Rectal smooth muscle tissue (tissue), 1 donor: Measurements from ENCODE around the gene OR6B2.

Source experiments
- H3K27ac ChIP-seq: one replicate; pipeline ENCODE4 v1.7.0; 2013; ENCODE audit warnings: low read depth, low read length, inconsistent platforms
- H3K27me3 ChIP-seq: one replicate; pipeline ENCODE4 v1.7.0; 2013; ENCODE audit warnings: low read length; ENCODE audit not compliant: control insufficient read depth, insufficient read depth
- H3K36me3 ChIP-seq: one replicate; pipeline ENCODE4 v1.7.0; 2013; ENCODE audit warnings: low read length; ENCODE audit not compliant: control insufficient read depth, insufficient read depth
- H3K4me1 ChIP-seq: one replicate; pipeline ENCODE4 v1.7.0; 2013; ENCODE audit warnings: low read length; ENCODE audit not compliant: control insufficient read depth, insufficient read depth
- H3K4me3 ChIP-seq: one replicate; pipeline ENCODE4 v1.7.0; 2013; ENCODE audit warnings: low read length
- H3K9ac ChIP-seq: one replicate; pipeline ENCODE4 v1.7.0; 2013; ENCODE audit warnings: low read length

Gene OR6B2

GRCh38 chr2:240032406-240033329 lies 2.4 kb upstream of the OR6B2 start:
- H3K4me1 ChIP-seq = no peaks in the 10 kb centered on the region
- no peak overlapping the region for H3K27ac ChIP-seq
- no peaks in the 10 kb centered on the region for H3K36me3 ChIP-seq
- H3K9ac ChIP-seq = no peak overlapping the region
- H3K4me3 ChIP-seq = no peak overlapping the region
- H3K27me3 ChIP-seq = no peaks in the 10 kb centered on the region

GRCh38 chr2:240024766-240025165 lies 5.5 kb downstream of the OR6B2 start:
- Histone ChIP-seq H3K4me3 (peak overlapping the region; percentile 95), H3K9ac (peak overlapping the region; percentile 73), H3K4me1 (peaks cover 5% of the 10 kb centered on the region), H3K27me3 (no peaks in the 10 kb centered on the region), H3K36me3 (peaks cover 8% of the 10 kb centered on the region), H3K27ac (peak overlapping the region; percentile 98)

DNA sequence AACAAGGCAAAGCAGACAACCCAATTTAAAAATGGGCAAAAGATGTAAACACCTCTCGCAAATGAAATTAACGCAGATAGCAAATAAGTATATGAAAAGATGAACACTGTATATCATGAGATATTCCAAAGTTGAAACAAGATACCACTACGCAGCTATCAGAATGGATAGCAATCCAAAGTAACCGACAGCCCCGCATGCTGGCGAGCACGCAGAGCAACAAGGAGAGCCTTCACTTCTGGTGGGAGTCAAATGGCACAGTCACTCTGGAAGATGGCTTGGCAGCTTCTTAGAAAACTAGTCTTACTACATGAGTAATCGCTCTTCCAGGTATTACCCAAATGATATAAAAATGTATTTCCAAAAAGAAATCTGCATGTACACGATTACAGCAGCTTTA lies 6.4 kb downstream of the OR6B2 start:
- H3K9ac ChIP-seq = no peak overlapping the region
- peaks cover 8% of the 10 kb centered on the region for H3K36me3 ChIP-seq
- no peak overlapping the region for H3K4me3 ChIP-seq
- H3K4me1 ChIP-seq = peaks cover 5% of the 10 kb centered on the region
- H3K27ac ChIP-seq = no peak overlapping the region
- no peaks in the 10 kb centered on the region for H3K27me3 ChIP-seq

GRCh38 chr2:240021488-240022104 lies 8.6 kb downstream of the OR6B2 start:
- H3K9ac ChIP-seq = no peak overlapping the region
- peaks cover 23% of the 10 kb centered on the region for H3K36me3 ChIP-seq
- no peak overlapping the region for H3K4me3 ChIP-seq
- no peaks in the 10 kb centered on the region for H3K27me3 ChIP-seq
- peaks cover 5% of the 10 kb centered on the region for H3K4me1 ChIP-seq
- no peak overlapping the region for H3K27ac ChIP-seq

- Histone ChIP-seq H3K27ac (no peak overlapping the region), H3K9ac (no peak overlapping the region), H3K4me1 (no peaks in the 10 kb centered on the region), H3K27me3 (no peaks in the 10 kb centered on the region), H3K4me3 (no peak overlapping the region), H3K36me3 (peaks cover 35% of the 10 kb centered on the region)
Measured at GRCh38 chr2:240018071-240018750, 12.0 kb downstream of the OR6B2 start.

GRCh38 chr2:240014327-240014726 lies 15.9 kb downstream of the OR6B2 start:
- H3K4me1 ChIP-seq = no peaks in the 10 kb centered on the region
- no peak overlapping the region for H3K4me3 ChIP-seq
- H3K27ac ChIP-seq = no peak overlapping the region
- H3K36me3 ChIP-seq = peaks cover 32% of the 10 kb centered on the region
- no peak overlapping the region for H3K9ac ChIP-seq
- H3K27me3 ChIP-seq = no peaks in the 10 kb centered on the region

DNA sequence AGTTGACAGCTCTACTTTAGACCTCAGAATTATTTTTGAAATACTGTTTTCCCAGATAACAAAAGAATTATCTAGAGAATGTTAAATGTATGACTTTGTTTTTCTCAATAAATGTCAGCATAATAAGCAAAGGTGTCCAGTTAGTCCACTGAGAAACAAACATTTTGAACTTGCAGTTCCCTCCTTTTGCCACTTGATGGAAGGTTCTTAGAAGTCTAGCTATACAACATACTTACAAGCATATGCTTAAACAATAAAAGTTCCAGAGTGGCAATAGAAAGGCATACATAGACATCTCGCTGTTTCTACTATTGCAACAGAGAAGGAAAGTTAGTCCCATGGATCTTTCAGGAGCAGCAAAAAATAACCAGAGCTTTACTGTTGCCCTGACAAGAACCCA lies 16.9 kb downstream of the OR6B2 start:
- Histone ChIP-seq H3K9ac (no peak overlapping the region), H3K36me3 (peaks cover 34% of the 10 kb centered on the region), H3K4me1 (no peaks in the 10 kb centered on the region), H3K27ac (no peak overlapping the region), H3K4me3 (no peak overlapping the region), H3K27me3 (no peaks in the 10 kb centered on the region)

- H3K27ac ChIP-seq = no peak overlapping the region
- H3K4me3 ChIP-seq = no peak overlapping the region
- H3K36me3 ChIP-seq = peaks cover 34% of the 10 kb centered on the region
- no peaks in the 10 kb centered on the region for H3K27me3 ChIP-seq
- no peaks in the 10 kb centered on the region for H3K4me1 ChIP-seq
- H3K9ac ChIP-seq = no peak overlapping the region
Measured at GRCh38 chr2:240002983-240003382, 27.2 kb downstream of the OR6B2 start.

DNA sequence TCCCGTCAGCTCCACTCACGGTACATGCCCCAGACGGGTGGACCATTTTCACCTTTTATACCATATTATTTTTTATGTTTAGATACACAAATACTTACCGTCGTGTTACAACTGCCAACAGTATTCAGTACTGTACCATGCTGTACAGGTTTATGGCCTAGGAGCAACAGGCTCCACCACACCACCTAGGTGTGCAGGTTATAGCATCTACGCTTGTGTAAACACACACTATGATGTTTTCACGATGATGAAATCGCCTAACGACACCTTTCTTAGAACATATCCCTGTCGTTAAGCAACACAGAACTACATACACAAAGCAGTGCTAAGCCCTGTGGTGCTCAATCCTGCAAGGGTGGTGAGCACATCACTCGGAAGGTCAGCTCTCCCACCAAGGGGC lies 29.6 kb downstream of the OR6B2 start:
- no peak overlapping the region for H3K27ac ChIP-seq
- H3K4me3 ChIP-seq = no peak overlapping the region
- peaks cover 30% of the 10 kb centered on the region for H3K36me3 ChIP-seq
- no peak overlapping the region for H3K9ac ChIP-seq
- H3K27me3 ChIP-seq = no peaks in the 10 kb centered on the region
- no peaks in the 10 kb centered on the region for H3K4me1 ChIP-seq

GRCh38 chr2:239997686-239998409 lies 32.4 kb downstream of the OR6B2 start:
- Histone ChIP-seq H3K36me3 (peaks cover 24% of the 10 kb centered on the region), H3K4me1 (no peaks in the 10 kb centered on the region), H3K4me3 (no peak overlapping the region), H3K9ac (no peak overlapping the region), H3K27me3 (no peaks in the 10 kb centered on the region), H3K27ac (no peak overlapping the region)

- Histone ChIP-seq H3K4me1 (peaks cover 8% of the 10 kb centered on the region), H3K9ac (no peak overlapping the region), H3K4me3 (no peak overlapping the region), H3K36me3 (peaks cover 10% of the 10 kb centered on the region), H3K27ac (no peak overlapping the region), H3K27me3 (no peaks in the 10 kb centered on the region)
Measured at GRCh38 chr2:239994086-239994485, 36.1 kb downstream of the OR6B2 start.

- Histone ChIP-seq H3K4me3 (no peak overlapping the region), H3K27ac (no peak overlapping the region), H3K36me3 (peaks cover 15% of the 10 kb centered on the region), H3K9ac (no peak overlapping the region), H3K4me1 (peaks cover 8% of the 10 kb centered on the region), H3K27me3 (no peaks in the 10 kb centered on the region)
Measured at GRCh38 chr2:239993291-239993690, 36.9 kb downstream of the OR6B2 start.
